ENCODE measurements around the gene RPS16.

Gene RPS16

GRCh38 chr19:39475748-39476147, 40.0 kb upstream of the RPS16 start:
- TF ChIP-seq CTCF (IDR thresholded peaks at IDR 0.05; ENCODE audit: insufficient read depth, missing control alignments): no peak
- no peak for FAIRE-seq

GRCh38 chr19:39474139-39474620, 38.4 kb upstream of the RPS16 start:
- FAIRE-seq: no peak
- peak; percentile 76 for TF ChIP-seq CTCF (IDR thresholded peaks at IDR 0.05; ENCODE audit: insufficient read depth, missing control alignments)
- DNase-seq (ENCODE audit: insufficient read length, low spot score): peak; percentile 75

More at GRCh38 chr19:39475748-39476147, 40.0 kb upstream of the RPS16 start:
- no peak for DNase-seq (ENCODE audit: insufficient read length, low spot score)

- DNase-seq (ENCODE audit: insufficient read length, low spot score) (no peak), FAIRE-seq (no peak)
- TF ChIP-seq CTCF (IDR thresholded peaks at IDR 0.05; ENCODE audit: insufficient read depth, missing control alignments): no peak
These were observed 37.8 kb upstream of the RPS16 start for GRCh38 chr19:39473443-39473960.

GRCh38 chr19:39472746-39473442, 37.1 kb upstream of the RPS16 start:
- DNase-seq (ENCODE audit: insufficient read length, low spot score) (no peak), FAIRE-seq (no peak)
- no peak for TF ChIP-seq CTCF (IDR thresholded peaks at IDR 0.05; ENCODE audit: insufficient read depth, missing control alignments)

- TF ChIP-seq CTCF (IDR thresholded peaks at IDR 0.05; ENCODE audit: insufficient read depth, missing control alignments): no peak
- FAIRE-seq (no peak), DNase-seq (ENCODE audit: insufficient read length, low spot score) (no peak)
These were observed 36.2 kb upstream of the RPS16 start for GRCh38 chr19:39471756-39472536.

- no peak for TF ChIP-seq CTCF (IDR thresholded peaks at IDR 0.05; ENCODE audit: insufficient read depth, missing control alignments)
- FAIRE-seq (no peak), DNase-seq (ENCODE audit: insufficient read length, low spot score) (no peak)
These were observed 35.1 kb upstream of the RPS16 start for GRCh38 chr19:39470724-39471339.
